Measurements from ENCODE around the gene SLC22A23. TPM values are rescaled to one million over a fixed set of nuclear protein-coding genes. Genes with fewer than 3 reads are reported as not detected.
"Not testable (repeated sequence)": the region's sequence is repeated elsewhere in the genome, so short reads cannot be mapped to it uniquely, and the experiment has no call there.

The SLC22A23 gene
- total RNA-seq, 1 donor from 2014 or later: 44.3 TPM

- DNase-seq: no peak
These were observed 193.8 kb downstream of the SLC22A23 start for GRCh38 chr6:3263096-3263495.

- no peak for DNase-seq
These were observed 194.9 kb downstream of the SLC22A23 start for GRCh38 chr6:3261921-3262320.

GRCh38 chr6:3261518-3261820 lies 195.4 kb downstream of the SLC22A23 start:
- DNase-seq: no peak

GRCh38 chr6:3260772-3261517 lies 195.9 kb downstream of the SLC22A23 start:
- no peak for DNase-seq

- no peak for DNase-seq
These were observed 196.6 kb downstream of the SLC22A23 start for GRCh38 chr6:3260296-3260695.

GRCh38 chr6:3259491-3259958 lies 197.3 kb downstream of the SLC22A23 start:
- peak; percentile 49 for DNase-seq

GRCh38 chr6:3258720-3259490 lies 197.9 kb downstream of the SLC22A23 start, which contains the start of gene PSMG4:
Gene PSMG4 (plus strand): TSS chr6:3258947. CDS start chr6:3259023, 76 bp downstream.
- peak; percentile 92 for DNase-seq

- no peak for DNase-seq
These were observed 198.6 kb downstream of the SLC22A23 start for GRCh38 chr6:3258201-3258600.

- no peak for DNase-seq
These were observed 203.3 kb downstream of the SLC22A23 start for GRCh38 chr6:3253597-3253961.

GRCh38 chr6:3252861-3253596 lies 203.8 kb downstream of the SLC22A23 start:
- no peak for DNase-seq

GRCh38 chr6:3252369-3252768 lies 204.5 kb downstream of the SLC22A23 start:
- no peak for DNase-seq

GRCh38 chr6:3251462-3252314 lies 205.2 kb downstream of the SLC22A23 start:
- peak; percentile 72 for DNase-seq

GRCh38 chr6:3250231-3250675 lies 206.6 kb downstream of the SLC22A23 start:
- no peak for DNase-seq

- no peak for DNase-seq
These were observed 207.0 kb downstream of the SLC22A23 start for GRCh38 chr6:3249821-3250220.

- peak; percentile 91 for DNase-seq
These were observed 209.3 kb downstream of the SLC22A23 start for GRCh38 chr6:3247255-3248146.

- DNase-seq: no peak
These were observed 211.6 kb downstream of the SLC22A23 start for GRCh38 chr6:3245216-3245615.

GRCh38 chr6:3244832-3245161 lies 212.1 kb downstream of the SLC22A23 start:
- DNase-seq: not testable (repeated sequence)

GRCh38 chr6:3244003-3244831 lies 212.6 kb downstream of the SLC22A23 start:
- no peak for DNase-seq

GRCh38 chr6:3242768-3243167 lies 214.1 kb downstream of the SLC22A23 start:
- DNase-seq: no peak

- DNase-seq: not testable (repeated sequence)
These were observed 215.1 kb downstream of the SLC22A23 start for GRCh38 chr6:3241745-3242144.

All from occipital lobe (tissue), 2 donors.